Dedifferentiated amniotic fluid mesenchymal stem cell (primary cell): Measurements from ENCODE around the gene ZNF669.

ENCODE experiments used
- DNase-seq: peaks from one replicate; pipeline ENCODE4 v3.0.0-alpha.2; 2016; ENCODE audit errors: extremely low spot score

The ZNF669 gene

GRCh38 chr1:247064304-247064703, 39.9 kb downstream of the ZNF669 start:
- no peak for DNase-seq

- DNase-seq, result no peak
These were observed 43.4 kb downstream of the ZNF669 start for GRCh38 chr1:247060771-247061170.

- DNase-seq, result no peak
These were observed 48.1 kb downstream of the ZNF669 start for GRCh38 chr1:247056071-247056470.

DNA sequence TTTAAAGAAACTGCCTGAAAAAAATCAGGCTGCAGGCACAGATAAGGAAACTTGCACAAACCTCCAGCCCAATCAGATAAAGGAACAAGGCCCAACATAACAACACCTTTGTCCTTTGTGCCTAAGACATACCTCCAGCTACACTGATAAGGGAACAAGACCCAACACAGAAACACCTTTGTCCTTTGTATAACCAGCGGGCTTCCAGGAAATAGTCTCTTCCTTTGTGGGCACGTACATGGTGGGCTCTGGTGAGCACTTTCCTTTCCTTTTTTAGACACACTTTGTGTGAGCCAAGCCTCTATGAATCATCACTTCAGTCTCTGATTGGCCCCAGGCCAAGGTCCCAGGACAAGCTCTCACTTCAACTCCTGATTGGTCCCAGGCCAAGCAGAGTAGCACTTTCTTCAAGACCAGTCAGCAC, 49.2 kb downstream of the ZNF669 start:
- no peak for DNase-seq
